Effector memory CD8-positive, alpha-beta T cell (primary cell): ENCODE results near the gene ERG.

Source experiments
- ATAC-seq: fragments of 150-1000 bp; cut with Tn5 transposase; replicated peaks from 2 replicates; pipeline ENCODE4 v1.10.0; 2021; ENCODE audit warnings: mild to moderate bottlenecking, moderate library complexity
- DNase-seq, 3 experiments: peaks; one replicate each; pipeline ENCODE4 v3.0.0; 2021
- H3K27ac Mint-ChIP-seq, 2 donors: one replicate each; pipeline ENCODE4 v1.8.0; 2022; ENCODE audit warnings: mild to moderate bottlenecking in 2 of 2, mixed read lengths in 2 of 2, moderate library complexity in 2 of 2
- H3K27me3 Mint-ChIP-seq, 2 donors: one replicate each; pipeline ENCODE4 v1.8.0; 2022; ENCODE audit warnings: mixed read lengths in 2 of 2
- H3K36me3 Mint-ChIP-seq: one replicate; pipeline ENCODE4 v1.8.0; 2022; ENCODE audit warnings: mild to moderate bottlenecking, moderate library complexity, mixed read lengths; ENCODE audit not compliant: insufficient read depth
- H3K4me1 Mint-ChIP-seq, 2 donors: one replicate each; pipeline ENCODE4 v1.8.0; 2022; ENCODE audit warnings: low read depth in 2 of 2, mixed read lengths in 2 of 2
- H3K4me3 Mint-ChIP-seq, 2 donors: one replicate each; pipeline ENCODE4 v1.8.0; 2022; ENCODE audit warnings: mild to moderate bottlenecking in 2 of 2, mixed read lengths in 2 of 2, moderate library complexity in 2 of 2
- H3K9me3 Mint-ChIP-seq, 2 donors: one replicate each; pipeline ENCODE4 v1.8.0; 2022; ENCODE audit warnings: mixed read lengths in 2 of 2

Gene ERG

GRCh38 chr21:38477226-38477625 is 21.1 kb downstream of the ERG start:
- H3K36me3 Mint-ChIP-seq, result peaks cover 3% of the 10 kb centered on the region
- DNase-seq (no peak), ATAC-seq (no peak)
- peaks cover 57 to 59% of the 10 kb centered on the region in 2 donors for H3K27me3 Mint-ChIP-seq
- no peak overlapping the region for H3K4me3 Mint-ChIP-seq
- no peak overlapping the region for H3K27ac Mint-ChIP-seq
- H3K9me3 Mint-ChIP-seq, result no peaks in the 10 kb centered on the region
- H3K4me1 Mint-ChIP-seq, result no peaks in the 10 kb centered on the region

GRCh38 chr21:38476385-38476784 is 21.9 kb downstream of the ERG start:
- Mint-ChIP-seq H3K36me3 (peaks cover 3% of the 10 kb centered on the region), H3K4me1 (no peaks in the 10 kb centered on the region), H3K27me3 (peaks cover 62 to 67% of the 10 kb centered on the region in 2 donors), H3K4me3 (no peak overlapping the region), H3K9me3 (no peaks in the 10 kb centered on the region), H3K27ac (no peak overlapping the region)
- ATAC-seq, result no peak
- no peak for DNase-seq

GRCh38 chr21:38475519-38475918 is 22.8 kb downstream of the ERG start:
- DNase-seq (no peak), ATAC-seq (no peak)
- Mint-ChIP-seq H3K4me1 (no peaks in the 10 kb centered on the region), H3K27ac (no peak overlapping the region), H3K36me3 (peaks cover 3% of the 10 kb centered on the region), H3K27me3 (peaks cover 62 to 67% of the 10 kb centered on the region in 2 donors), H3K4me3 (no peak overlapping the region), H3K9me3 (no peaks in the 10 kb centered on the region)

- DNase-seq, result no peak
- H3K4me3 Mint-ChIP-seq, result no peak overlapping the region
- no peaks in the 10 kb centered on the region for H3K9me3 Mint-ChIP-seq
- no peak for ATAC-seq
- H3K27ac Mint-ChIP-seq, result no peak overlapping the region
- H3K4me1 Mint-ChIP-seq, result no peaks in the 10 kb centered on the region
- H3K36me3 Mint-ChIP-seq, result peaks cover 3% of the 10 kb centered on the region
- peaks cover 62 to 67% of the 10 kb centered on the region in 2 donors for H3K27me3 Mint-ChIP-seq
Measured at GRCh38 chr21:38474796-38475195, 23.5 kb downstream of the ERG start.

GRCh38 chr21:38474124-38474523 is 24.2 kb downstream of the ERG start:
- Mint-ChIP-seq H3K9me3 (no peaks in the 10 kb centered on the region), H3K27ac (no peak overlapping the region), H3K36me3 (peaks cover 3% of the 10 kb centered on the region), H3K27me3 (peaks cover 57 to 67% of the 10 kb centered on the region in 2 donors), H3K4me3 (no peak overlapping the region), H3K4me1 (no peaks in the 10 kb centered on the region)
- DNase-seq (no peak), ATAC-seq (no peak)

- Mint-ChIP-seq H3K36me3 (peaks cover 3% of the 10 kb centered on the region), H3K4me1 (no peaks in the 10 kb centered on the region), H3K4me3 (no peak overlapping the region), H3K27ac (no peak overlapping the region), H3K27me3 (peaks cover 46 to 57% of the 10 kb centered on the region in 2 donors), H3K9me3 (no peaks in the 10 kb centered on the region)
- DNase-seq (no peak), ATAC-seq (no peak)
Measured at GRCh38 chr21:38472412-38473108, 25.7 kb downstream of the ERG start.

- Mint-ChIP-seq H3K27ac (no peak overlapping the region), H3K4me1 (no peaks in the 10 kb centered on the region), H3K27me3 (peaks cover 40 to 49% of the 10 kb centered on the region in 2 donors), H3K9me3 (no peaks in the 10 kb centered on the region), H3K36me3 (peaks cover 3% of the 10 kb centered on the region), H3K4me3 (no peak overlapping the region)
- no peak for DNase-seq
- ATAC-seq, result no peak
Measured at GRCh38 chr21:38471766-38472165, 26.5 kb downstream of the ERG start.

- no peak for DNase-seq
- no peak for ATAC-seq
- Mint-ChIP-seq H3K27me3 (peaks cover 32 to 39% of the 10 kb centered on the region in 2 donors), H3K27ac (no peak overlapping the region), H3K4me1 (no peaks in the 10 kb centered on the region), H3K9me3 (no peaks in the 10 kb centered on the region), H3K4me3 (no peak overlapping the region), H3K36me3 (peaks cover 3% of the 10 kb centered on the region)
Measured at GRCh38 chr21:38470755-38471154, 27.5 kb downstream of the ERG start.

- H3K9me3 Mint-ChIP-seq, result peaks cover 0 to 3% of the 10 kb centered on the region in 2 donors
- peaks cover 3% of the 10 kb centered on the region for H3K36me3 Mint-ChIP-seq
- no peak for DNase-seq
- H3K27me3 Mint-ChIP-seq, result peaks cover 28 to 36% of the 10 kb centered on the region in 2 donors
- no peak for ATAC-seq
- no peak overlapping the region for H3K27ac Mint-ChIP-seq
- no peaks in the 10 kb centered on the region for H3K4me1 Mint-ChIP-seq
- no peak overlapping the region for H3K4me3 Mint-ChIP-seq
Measured at GRCh38 chr21:38469642-38470041, 28.6 kb downstream of the ERG start.

- Mint-ChIP-seq H3K4me3 (no peak overlapping the region), H3K27me3 (peaks cover 24 to 30% of the 10 kb centered on the region in 2 donors), H3K27ac (no peak overlapping the region), H3K9me3 (peaks cover 0 to 3% of the 10 kb centered on the region in 2 donors), H3K36me3 (peaks cover 3% of the 10 kb centered on the region), H3K4me1 (no peaks in the 10 kb centered on the region)
- ATAC-seq (no peak), DNase-seq (no peak)
Measured at GRCh38 chr21:38468989-38469388, 29.3 kb downstream of the ERG start.

- peaks cover 0 to 3% of the 10 kb centered on the region in 2 donors for H3K9me3 Mint-ChIP-seq
- no peak for ATAC-seq
- peaks cover 3% of the 10 kb centered on the region for H3K36me3 Mint-ChIP-seq
- no peak overlapping the region for H3K27ac Mint-ChIP-seq
- H3K4me3 Mint-ChIP-seq, result no peak overlapping the region
- H3K4me1 Mint-ChIP-seq, result no peaks in the 10 kb centered on the region
- DNase-seq, result no peak
- H3K27me3 Mint-ChIP-seq, result peaks cover 18 to 23% of the 10 kb centered on the region in 2 donors
Measured at GRCh38 chr21:38467911-38468310, 30.4 kb downstream of the ERG start.

- H3K9me3 Mint-ChIP-seq, result peaks cover 0 to 3% of the 10 kb centered on the region in 2 donors
- ATAC-seq, result no peak
- DNase-seq, result no peak
- H3K4me3 Mint-ChIP-seq, result no peak overlapping the region
- no peaks in the 10 kb centered on the region for H3K4me1 Mint-ChIP-seq
- H3K36me3 Mint-ChIP-seq, result peaks cover 1% of the 10 kb centered on the region
- peaks cover 16 to 18% of the 10 kb centered on the region in 2 donors for H3K27me3 Mint-ChIP-seq
- H3K27ac Mint-ChIP-seq, result no peak overlapping the region
Measured at GRCh38 chr21:38467374-38467773, 30.9 kb downstream of the ERG start.

GRCh38 chr21:38460171-38460742 is 38.0 kb downstream of the ERG start:
- H3K36me3 Mint-ChIP-seq, result no peaks in the 10 kb centered on the region
- DNase-seq, result no peak
- H3K27ac Mint-ChIP-seq, result no peak overlapping the region

GRCh38 chr21:38459490-38459889 is 38.8 kb downstream of the ERG start:
- Mint-ChIP-seq H3K9me3 (peaks cover 0 to 5% of the 10 kb centered on the region in 2 donors), H3K27me3 (no peaks in the 10 kb centered on the region), H3K36me3 (no peaks in the 10 kb centered on the region), H3K4me1 (no peaks in the 10 kb centered on the region), H3K4me3 (no peak overlapping the region), H3K27ac (no peak overlapping the region)
- ATAC-seq (no peak), DNase-seq (no peak)

More at GRCh38 chr21:38460171-38460742, 38.0 kb downstream of the ERG start:
- Mint-ChIP-seq H3K27me3 (peaks cover 7 to 8% of the 10 kb centered on the region in 2 donors), H3K4me1 (no peaks in the 10 kb centered on the region), H3K9me3 (peaks cover 0 to 8% of the 10 kb centered on the region in 2 donors), H3K4me3 (no peak overlapping the region)
- no peak for ATAC-seq
